Measurements from ENCODE around the gene DCHS2. TPM values are rescaled to one million over a fixed set of nuclear protein-coding genes. Genes with fewer than 3 reads are reported as not detected.
"Not testable (repeated sequence)": the region's sequence is repeated elsewhere in the genome, so short reads cannot be mapped to it uniquely, and the experiment has no call there.

DCHS2 gene
- total RNA-seq, 1 donor from 2014 or later = 0.71 TPM

- no peak overlapping the region for H3K4me2 ChIP-seq
- no peaks in the 10 kb centered on the region for H3K4me1 Mint-ChIP-seq
- H4K20me1 ChIP-seq (ENCODE audit: low read depth) = no peaks in the 10 kb centered on the region
- no peaks in the 10 kb centered on the region for H3K27me3 Mint-ChIP-seq (ENCODE audit: insufficient read depth, low read depth)
- no peak for TF ChIP-seq EZH2 (IDR thresholded peaks at IDR 0.05)
- TF ChIP-seq CTCF (IDR thresholded peaks at IDR 0.05) = no peak
- TF ChIP-seq EZH2phosphoT487 (IDR thresholded peaks at IDR 0.05) = no peak
- no peaks in the 10 kb centered on the region for H3K4me1 ChIP-seq
- H3K9me3 ChIP-seq (ENCODE audit: low read depth) = peaks cover 4% of the 10 kb centered on the region
- H3K4me3 Mint-ChIP-seq = no peak overlapping the region
- H3K9me3 Mint-ChIP-seq = peaks cover 21% of the 10 kb centered on the region
- no peaks in the 10 kb centered on the region for H3K27me3 ChIP-seq
- no peak overlapping the region for H3K4me3 ChIP-seq
- H3F3A ChIP-seq (ENCODE audit: low read depth) = no peaks in the 10 kb centered on the region
- peaks cover 6% of the 10 kb centered on the region for H3K36me3 Mint-ChIP-seq
- DNase-seq (ENCODE audit: low spot score) = no peak
- H3K27ac Mint-ChIP-seq = no peak overlapping the region
- no peaks in the 10 kb centered on the region for H3K79me2 ChIP-seq (ENCODE audit: low read depth)
- no peak overlapping the region for H2AFZ ChIP-seq (replicated peaks)
- no peaks in the 10 kb centered on the region for H3K36me3 ChIP-seq
- no peak overlapping the region for H3K9ac ChIP-seq
- H3K27ac ChIP-seq = no peak overlapping the region
Measured at GRCh38 chr4:154222875-154223274, 268.7 kb downstream of the DCHS2 start.

GRCh38 chr4:154218051-154218450 is 273.5 kb downstream of the DCHS2 start:
- H3K9me3 ChIP-seq (ENCODE audit: low read depth) = no peaks in the 10 kb centered on the region
- no peak overlapping the region for H3K4me2 ChIP-seq
- Mint-ChIP-seq H3K27me3 (ENCODE audit: insufficient read depth, low read depth) (no peaks in the 10 kb centered on the region), H3K4me1 (no peaks in the 10 kb centered on the region), H3K36me3 (peaks cover 5% of the 10 kb centered on the region), H3K27ac (no peak overlapping the region), H3K9me3 (peaks cover 5% of the 10 kb centered on the region), H3K4me3 (no peak overlapping the region)
- H3K27me3 ChIP-seq = no peaks in the 10 kb centered on the region
- no peak for DNase-seq (ENCODE audit: low spot score)
- TF ChIP-seq CTCF (IDR thresholded peaks at IDR 0.05) = no peak
- no peak for TF ChIP-seq EZH2 (IDR thresholded peaks at IDR 0.05)
- no peak for TF ChIP-seq EZH2phosphoT487 (IDR thresholded peaks at IDR 0.05)
- no peak overlapping the region for H3K9ac ChIP-seq
- H3K27ac ChIP-seq = no peak overlapping the region
- no peaks in the 10 kb centered on the region for H3F3A ChIP-seq (ENCODE audit: low read depth)
- H3K4me3 ChIP-seq = no peak overlapping the region
- no peak overlapping the region for H2AFZ ChIP-seq (replicated peaks)
- no peaks in the 10 kb centered on the region for H4K20me1 ChIP-seq (ENCODE audit: low read depth)
- H3K79me2 ChIP-seq (ENCODE audit: low read depth) = no peaks in the 10 kb centered on the region
- H3K4me1 ChIP-seq = no peaks in the 10 kb centered on the region
- no peaks in the 10 kb centered on the region for H3K36me3 ChIP-seq

GRCh38 chr4:154217384-154217783 is 274.2 kb downstream of the DCHS2 start:
- H3K27me3 ChIP-seq; H3K4me1 ChIP-seq; H3K9ac ChIP-seq; H3K9me3 ChIP-seq (ENCODE audit: low read depth); H3K4me1 Mint-ChIP-seq; H3K4me3 Mint-ChIP-seq; H3K4me3 ChIP-seq; H3K27me3 Mint-ChIP-seq (ENCODE audit: insufficient read depth, low read depth); H3K36me3 ChIP-seq; H3K4me2 ChIP-seq; DNase-seq (ENCODE audit: low spot score); H3K9me3 Mint-ChIP-seq; H2AFZ ChIP-seq (replicated peaks); H4K20me1 ChIP-seq (ENCODE audit: low read depth); H3K79me2 ChIP-seq (ENCODE audit: low read depth); H3K36me3 Mint-ChIP-seq; H3K27ac ChIP-seq; H3K27ac Mint-ChIP-seq; H3F3A ChIP-seq (ENCODE audit: low read depth): not testable (repeated sequence)

GRCh38 chr4:154211506-154211905 is 280.1 kb downstream of the DCHS2 start:
- H2AFZ ChIP-seq (replicated peaks) = no peak overlapping the region
- H3K79me2 ChIP-seq (ENCODE audit: low read depth) = no peaks in the 10 kb centered on the region
- Mint-ChIP-seq H3K27me3 (ENCODE audit: insufficient read depth, low read depth) (peaks cover 2% of the 10 kb centered on the region), H3K4me3 (no peak overlapping the region), H3K27ac (no peak overlapping the region), H3K4me1 (no peaks in the 10 kb centered on the region), H3K9me3 (no peaks in the 10 kb centered on the region), H3K36me3 (peaks cover 2% of the 10 kb centered on the region)
- no peaks in the 10 kb centered on the region for H3F3A ChIP-seq (ENCODE audit: low read depth)
- no peak overlapping the region for H3K4me2 ChIP-seq
- TF ChIP-seq CTCF (IDR thresholded peaks at IDR 0.05) (no peak), EZH2phosphoT487 (IDR thresholded peaks at IDR 0.05) (no peak), EZH2 (IDR thresholded peaks at IDR 0.05) (no peak)
- H3K9me3 ChIP-seq (ENCODE audit: low read depth) = no peaks in the 10 kb centered on the region
- H3K4me3 ChIP-seq = no peak overlapping the region
- DNase-seq (ENCODE audit: low spot score) = no peak
- H3K36me3 ChIP-seq = no peaks in the 10 kb centered on the region
- H4K20me1 ChIP-seq (ENCODE audit: low read depth) = no peaks in the 10 kb centered on the region
- H3K27ac ChIP-seq = no peak overlapping the region
- no peak overlapping the region for H3K9ac ChIP-seq
- no peaks in the 10 kb centered on the region for H3K4me1 ChIP-seq
- no peaks in the 10 kb centered on the region for H3K27me3 ChIP-seq

All from neural progenitor cell (in vitro differentiated cells).